ENCODE data around the gene ERC1.
"Not testable (repeated sequence)": the region's sequence is repeated elsewhere in the genome, so short reads cannot be mapped to it uniquely, and the experiment has no call there.

Gene ERC1

DNA sequence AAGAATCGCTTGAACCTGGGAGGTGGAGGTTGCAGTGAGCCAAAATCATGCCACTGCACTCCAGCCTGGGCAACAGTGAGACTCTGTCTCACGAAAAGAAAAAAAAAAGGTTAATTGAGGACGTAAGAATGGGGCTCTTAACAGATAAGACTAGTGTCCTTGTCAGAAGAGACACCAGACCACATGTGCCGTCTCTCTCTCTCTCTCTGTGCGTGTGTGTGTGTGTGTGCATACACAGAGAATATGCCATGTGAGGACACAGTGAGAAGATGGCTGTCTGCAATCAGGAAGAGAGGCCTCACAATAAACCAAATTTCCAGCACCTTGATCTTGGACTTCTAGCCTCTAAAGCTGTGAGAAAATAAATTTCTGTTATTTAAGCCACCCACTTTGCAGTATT lies 11.7 kb upstream of the ERC1 start:
- H3K4me3 ChIP-seq (ENCODE audit: low read depth, low read length): no peak overlapping the region
- DNase-seq (ENCODE audit: low read depth): no peak

DNA sequence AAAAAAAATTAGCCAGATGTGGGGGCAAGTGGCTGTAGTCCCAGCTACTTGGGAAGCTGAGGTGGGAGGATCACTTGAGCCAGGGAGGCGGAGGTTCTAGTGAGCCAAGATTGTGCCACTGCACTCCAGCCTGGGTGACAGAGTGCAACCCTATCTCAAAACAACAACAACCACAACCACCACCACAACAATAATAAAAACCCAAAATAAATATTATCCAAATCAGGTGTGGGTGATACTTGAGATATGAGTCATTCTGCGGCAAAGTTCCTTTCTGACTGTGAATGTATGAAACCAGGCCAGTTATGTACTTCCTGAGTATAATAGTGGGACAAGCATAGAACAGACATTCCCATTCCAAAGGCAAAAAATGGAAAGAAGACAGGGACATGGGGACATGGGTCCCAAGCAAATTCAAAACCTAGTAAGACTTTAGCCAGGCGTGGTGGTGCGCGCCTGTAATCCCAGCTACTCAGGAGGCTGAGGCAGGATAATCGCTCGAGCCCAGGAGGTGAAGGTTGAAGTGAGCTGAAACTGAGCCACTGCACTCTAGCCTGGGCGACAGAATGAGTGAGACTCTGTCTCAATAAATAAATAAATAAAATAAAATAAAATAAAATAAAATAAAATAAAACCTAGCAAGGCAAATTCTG lies 9.7 kb upstream of the ERC1 start:
- no peak overlapping the region for H3K4me3 ChIP-seq (ENCODE audit: low read depth, low read length)
- no peak for DNase-seq (ENCODE audit: low read depth)

DNA sequence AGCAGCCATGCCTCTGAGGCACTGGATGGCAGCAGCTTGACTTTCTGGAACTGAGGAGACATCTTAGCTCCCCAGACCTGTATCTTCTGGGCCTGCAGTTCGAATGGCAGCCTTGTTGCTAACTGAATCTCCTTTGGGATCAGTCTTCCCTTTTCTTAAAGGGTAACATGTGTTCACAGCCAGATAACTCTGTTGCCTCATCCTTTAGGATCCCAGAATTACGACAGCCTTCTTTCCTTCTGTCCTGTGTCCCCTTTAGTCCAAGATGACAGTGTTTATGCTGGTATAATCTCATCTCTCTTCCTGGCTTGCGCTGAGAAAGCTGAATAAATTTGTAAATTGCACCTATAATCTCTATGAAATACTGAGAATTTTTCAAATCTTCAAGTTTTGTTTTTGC lies 9.1 kb upstream of the ERC1 start:
- no peak overlapping the region for H3K4me3 ChIP-seq (ENCODE audit: low read depth, low read length)
- no peak for DNase-seq (ENCODE audit: low read depth)

DNA sequence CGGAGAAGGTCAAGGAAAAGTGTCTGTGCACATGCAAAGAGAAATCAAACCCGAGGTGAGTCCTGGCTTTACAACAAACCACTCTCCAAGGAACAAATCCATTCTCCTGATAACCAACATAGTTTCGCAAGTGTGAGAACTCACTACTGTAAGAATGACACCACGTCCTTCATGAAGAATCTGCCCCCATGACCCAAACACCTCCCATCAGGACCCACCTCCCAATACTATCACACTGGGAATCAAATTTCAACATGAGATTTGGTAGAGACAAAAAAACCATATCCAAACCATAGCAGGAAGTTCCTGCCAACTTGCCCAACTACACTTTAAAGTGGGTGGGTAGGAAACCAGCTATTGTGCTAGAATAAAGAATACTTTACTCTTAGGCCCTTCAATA lies 2.4 kb upstream of the ERC1 start:
- H3K4me3 ChIP-seq (ENCODE audit: low read depth, low read length): no peak overlapping the region
- DNase-seq (ENCODE audit: low read depth): no peak

DNA sequence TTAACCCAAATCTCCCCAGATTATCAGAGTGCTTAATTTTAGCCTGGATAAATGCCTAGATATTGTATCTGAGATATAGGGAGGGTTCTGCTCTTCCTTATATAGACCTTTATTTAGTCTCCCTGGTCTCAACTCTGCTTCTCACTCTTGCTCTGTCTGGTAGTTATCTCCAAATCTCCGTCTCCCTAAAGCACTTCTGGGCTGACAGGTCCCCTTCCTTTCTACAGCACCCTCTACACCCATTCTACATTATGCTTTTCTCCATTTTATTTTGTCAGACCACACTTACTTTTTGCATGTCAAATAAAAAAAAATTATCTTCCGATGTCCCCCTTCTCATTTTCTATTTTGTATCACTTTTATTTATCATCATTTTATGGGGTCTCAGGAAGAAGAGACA lies 2.0 kb upstream of the ERC1 start:
- DNase-seq (ENCODE audit: low read depth): no peak

DNA sequence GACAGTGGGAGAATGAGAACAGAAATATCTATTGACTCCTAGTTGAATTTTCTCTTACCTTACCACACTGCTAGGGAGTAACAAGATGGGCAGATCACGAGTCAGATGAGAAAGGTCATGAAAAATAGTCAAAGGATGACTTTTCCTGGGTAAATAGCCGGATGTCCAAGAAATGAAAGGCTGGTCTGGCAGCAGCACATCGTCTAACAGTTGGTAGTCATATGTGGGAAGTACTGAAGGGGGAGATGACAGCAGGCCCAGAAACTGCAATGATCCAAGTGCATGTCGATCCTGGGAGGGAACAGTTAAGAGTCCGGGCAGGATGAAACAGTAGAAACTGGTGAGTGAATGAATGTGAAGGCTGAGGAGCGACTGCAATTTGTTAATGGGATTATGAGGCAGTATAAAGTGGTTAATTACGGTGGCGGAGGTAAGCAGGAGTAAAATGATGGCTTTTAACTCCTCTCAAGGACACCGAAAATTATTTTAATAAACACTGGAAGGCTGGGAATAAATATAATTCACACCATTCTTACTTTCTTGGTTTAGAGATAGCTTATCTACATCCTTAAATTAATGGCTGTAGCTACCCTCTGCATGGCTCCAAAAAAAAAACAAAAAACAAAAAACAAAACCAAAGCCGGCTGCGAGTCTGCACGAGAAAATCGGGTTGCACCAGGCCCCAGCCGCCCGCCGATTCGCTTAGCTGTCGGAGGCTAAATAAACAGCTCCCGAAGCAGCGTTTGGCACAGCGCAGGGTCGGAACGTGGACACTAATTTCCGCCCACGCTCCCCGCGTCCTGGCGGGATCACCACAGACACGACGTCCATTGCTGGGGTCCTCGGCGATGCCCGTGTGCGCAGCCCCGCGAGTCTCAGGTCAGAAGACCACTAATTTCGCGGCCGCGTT lies 1.0 kb upstream of the ERC1 start:
- peak; percentile 52 for DNase-seq (ENCODE audit: low read depth)

More for the DNA sequence above, 2.0 kb upstream of the ERC1 start:
- H3K4me3 ChIP-seq (ENCODE audit: low read depth, low read length): peak overlapping the region; percentile 81

DNA sequence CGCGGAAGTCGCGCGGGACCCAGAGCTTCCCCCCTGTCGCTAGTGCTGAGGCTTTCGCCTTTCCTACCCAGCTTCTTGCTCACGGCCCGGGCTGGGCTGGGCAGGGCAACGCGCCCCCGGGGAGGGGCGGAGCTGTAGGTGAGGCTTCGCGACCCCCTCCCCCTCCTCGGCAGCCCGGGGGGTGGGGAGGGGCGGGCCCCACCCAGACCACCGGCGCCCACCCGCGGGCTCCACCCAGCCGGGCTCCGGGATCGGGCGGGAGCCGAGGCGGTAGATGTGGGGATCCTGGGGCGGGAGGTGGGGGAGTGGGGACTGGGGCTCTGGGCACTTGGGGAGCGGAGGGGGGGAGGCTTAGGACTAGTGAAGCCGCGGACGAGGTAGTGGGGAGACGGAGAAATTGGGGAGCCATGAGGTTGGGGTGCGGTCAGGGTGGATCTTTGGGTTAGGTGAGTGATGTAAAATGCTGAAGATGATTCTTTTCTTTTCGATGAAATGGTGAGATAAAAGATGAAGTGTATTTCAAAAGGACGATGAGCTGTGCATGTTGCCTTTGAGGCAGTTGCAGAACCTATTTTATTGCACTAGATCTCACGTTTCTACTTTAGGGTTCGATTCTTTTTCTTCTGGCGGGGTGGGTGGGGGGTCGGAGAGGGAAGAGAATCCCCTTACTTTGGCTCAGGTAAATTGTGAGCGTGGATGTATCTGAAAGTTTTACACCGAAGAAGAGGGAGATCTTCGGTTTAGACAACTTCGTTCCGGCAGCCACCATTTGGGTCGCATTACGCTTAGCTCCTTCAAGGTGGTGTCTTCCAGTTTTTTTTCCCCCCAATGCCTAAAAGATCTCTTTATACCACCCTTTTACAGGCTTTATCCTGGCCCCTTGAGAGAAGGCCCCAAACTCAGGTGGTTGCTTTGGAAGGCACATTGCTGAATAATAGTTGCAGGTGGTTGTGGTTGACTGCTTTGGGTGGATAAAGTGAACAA lies 619 bp downstream of the ERC1 start:
- peak overlapping the region; percentile 81 for H3K4me3 ChIP-seq (ENCODE audit: low read depth, low read length)
- DNase-seq (ENCODE audit: low read depth): no peak

More for the DNA sequence above, 1.0 kb upstream of the ERC1 start:
- peak overlapping the region; percentile 81 for H3K4me3 ChIP-seq (ENCODE audit: low read depth, low read length)

DNA sequence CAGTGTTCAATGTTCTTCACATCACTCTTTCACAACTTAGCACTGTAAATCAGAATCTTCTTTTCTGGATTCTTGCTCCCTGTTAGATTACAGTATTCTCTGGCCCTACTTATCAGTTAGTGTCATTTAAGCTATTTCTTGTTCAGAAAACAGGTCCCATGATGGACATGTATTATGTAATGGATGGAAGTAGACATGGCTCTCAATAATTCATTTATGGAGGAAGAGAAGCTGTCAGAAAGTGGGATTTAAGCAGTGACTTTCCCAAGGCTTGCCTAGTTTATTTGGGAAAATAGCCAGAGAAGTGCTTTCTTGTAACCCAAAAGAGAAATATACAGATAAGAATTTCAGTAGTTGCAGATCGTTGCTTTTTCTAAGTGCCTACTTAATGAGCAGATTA lies 1.6 kb downstream of the ERC1 start:
- H3K4me3 ChIP-seq (ENCODE audit: low read depth, low read length): peak overlapping the region; percentile 81
- no peak for DNase-seq (ENCODE audit: low read depth)

DNA sequence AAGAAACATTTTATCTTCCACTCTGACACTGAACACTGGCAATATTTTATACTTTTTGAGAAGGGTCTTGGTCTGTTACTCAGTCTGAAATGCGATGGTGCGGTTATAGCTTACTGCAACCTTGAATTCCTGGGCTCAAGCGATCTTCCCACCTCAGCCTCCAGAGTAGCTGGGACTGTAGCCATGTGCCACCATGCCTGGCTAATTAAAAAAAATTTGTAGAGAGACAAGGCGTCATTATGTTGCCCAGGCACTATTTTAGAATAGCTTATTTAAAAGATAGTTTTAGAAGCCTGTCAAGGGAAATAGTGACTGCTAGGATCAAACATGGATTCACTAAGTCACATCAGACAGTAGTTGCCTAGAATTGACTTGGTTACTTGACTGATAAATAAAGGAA lies 5.9 kb downstream of the ERC1 start:
- no peak overlapping the region for H3K4me3 ChIP-seq (ENCODE audit: low read depth, low read length)
- DNase-seq (ENCODE audit: low read depth): no peak

DNA sequence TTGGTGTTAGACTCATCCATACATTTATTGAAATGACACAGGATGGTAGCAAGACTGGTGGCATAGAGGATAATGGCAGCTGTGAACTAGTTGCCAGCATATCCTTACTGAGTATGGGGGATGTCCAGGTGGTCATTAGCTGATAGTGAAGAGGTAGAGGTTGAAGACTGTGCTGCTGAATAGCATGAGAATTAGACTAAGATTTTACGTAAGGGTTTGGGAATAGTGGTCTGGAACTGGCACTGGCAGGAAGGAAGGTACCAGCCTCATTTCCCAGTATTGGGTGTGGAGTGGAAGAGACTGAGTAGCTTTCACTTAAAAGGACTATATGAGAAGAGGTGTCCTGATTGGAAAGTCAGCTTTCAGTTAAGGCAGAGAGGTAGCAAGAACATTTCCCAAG lies 6.5 kb downstream of the ERC1 start:
- no peak overlapping the region for H3K4me3 ChIP-seq (ENCODE audit: low read depth, low read length)
- no peak for DNase-seq (ENCODE audit: low read depth)

DNA sequence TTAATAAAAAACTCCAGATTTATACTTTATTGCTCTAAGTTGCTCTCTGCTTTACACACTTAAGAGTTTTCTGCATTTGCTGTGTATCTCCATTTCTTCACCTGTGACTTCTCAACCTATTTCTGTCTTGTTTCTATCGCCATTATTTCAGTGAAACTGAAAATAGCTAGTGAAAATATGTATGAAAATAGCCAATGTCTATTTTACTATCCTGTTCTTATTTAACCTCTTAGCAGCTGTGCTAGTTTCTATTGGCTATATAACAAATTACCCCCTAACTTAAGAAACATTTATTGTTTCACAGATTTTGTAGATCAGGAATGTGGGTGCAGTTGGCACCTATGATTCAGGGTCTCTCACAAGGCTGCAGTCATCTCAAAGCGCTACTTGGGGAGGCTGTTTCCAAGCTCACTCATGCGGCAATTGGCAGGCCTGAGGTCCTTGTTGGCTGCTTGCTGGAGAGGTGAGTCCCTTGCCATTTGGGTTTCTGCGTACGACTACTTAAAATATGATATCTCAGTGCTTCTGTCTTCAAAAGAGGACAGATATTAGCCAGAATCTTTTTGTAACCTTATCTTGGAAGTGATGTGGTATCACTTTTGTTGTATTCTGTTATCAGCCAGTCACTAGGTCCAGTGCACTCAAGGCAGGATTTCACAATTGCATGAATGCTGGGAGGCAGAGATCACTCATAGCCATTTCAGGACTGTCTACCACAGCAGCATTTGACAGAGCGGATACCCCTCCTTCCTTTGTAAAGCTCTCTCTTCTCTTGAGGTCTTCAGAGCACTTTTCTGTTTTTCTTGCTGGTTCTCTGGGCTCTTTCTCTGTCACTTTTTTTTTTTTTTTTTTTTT lies 7.2 kb downstream of the ERC1 start:
- H3K4me3 ChIP-seq (ENCODE audit: low read depth, low read length): no peak overlapping the region
- no peak for DNase-seq (ENCODE audit: low read depth)

DNA sequence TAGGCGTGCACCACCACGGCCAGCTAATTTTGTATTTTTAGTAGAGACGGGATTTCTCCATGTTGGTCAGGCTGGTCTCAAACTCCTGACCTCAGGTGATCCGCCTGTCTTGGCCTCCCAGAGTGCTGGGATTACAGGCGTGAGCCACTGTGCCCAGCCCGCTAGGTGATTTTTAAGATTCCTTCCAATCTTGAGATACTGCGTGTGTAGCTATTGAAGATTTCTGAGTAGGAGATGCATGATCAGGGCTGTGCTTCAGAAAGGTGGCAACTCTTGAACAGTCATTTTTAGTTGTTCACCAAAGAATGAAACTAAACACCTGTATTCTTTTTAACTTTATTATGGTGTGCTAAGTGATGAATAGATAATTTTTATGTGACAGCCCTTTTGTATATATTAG lies 8.7 kb downstream of the ERC1 start:
- not testable (repeated sequence) for DNase-seq (ENCODE audit: low read depth)

DNA sequence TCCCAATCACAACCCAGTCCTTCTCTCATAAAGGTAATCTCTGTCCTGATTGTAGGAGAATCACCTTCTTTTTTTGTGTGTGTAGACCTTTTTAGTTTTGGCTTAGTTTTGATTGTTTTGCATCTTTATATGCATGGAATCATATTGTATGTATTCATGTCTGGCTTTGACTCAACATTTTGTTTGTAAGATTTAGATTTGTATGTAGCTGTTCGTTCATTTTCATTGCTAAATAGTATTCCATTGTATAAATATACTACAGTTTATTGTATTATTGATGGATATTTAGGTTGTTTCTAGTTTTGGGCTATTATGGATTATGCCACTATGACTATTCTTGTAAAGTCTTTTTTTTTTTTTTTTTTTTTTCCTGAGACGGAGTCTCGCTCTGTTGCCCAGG lies 10.5 kb downstream of the ERC1 start:
- no peak overlapping the region for H3K4me3 ChIP-seq (ENCODE audit: low read depth, low read length)
- DNase-seq (ENCODE audit: low read depth): no peak

More for the DNA sequence above, 8.7 kb downstream of the ERC1 start:
- H3K4me3 ChIP-seq (ENCODE audit: low read depth, low read length): not testable (repeated sequence)

DNA sequence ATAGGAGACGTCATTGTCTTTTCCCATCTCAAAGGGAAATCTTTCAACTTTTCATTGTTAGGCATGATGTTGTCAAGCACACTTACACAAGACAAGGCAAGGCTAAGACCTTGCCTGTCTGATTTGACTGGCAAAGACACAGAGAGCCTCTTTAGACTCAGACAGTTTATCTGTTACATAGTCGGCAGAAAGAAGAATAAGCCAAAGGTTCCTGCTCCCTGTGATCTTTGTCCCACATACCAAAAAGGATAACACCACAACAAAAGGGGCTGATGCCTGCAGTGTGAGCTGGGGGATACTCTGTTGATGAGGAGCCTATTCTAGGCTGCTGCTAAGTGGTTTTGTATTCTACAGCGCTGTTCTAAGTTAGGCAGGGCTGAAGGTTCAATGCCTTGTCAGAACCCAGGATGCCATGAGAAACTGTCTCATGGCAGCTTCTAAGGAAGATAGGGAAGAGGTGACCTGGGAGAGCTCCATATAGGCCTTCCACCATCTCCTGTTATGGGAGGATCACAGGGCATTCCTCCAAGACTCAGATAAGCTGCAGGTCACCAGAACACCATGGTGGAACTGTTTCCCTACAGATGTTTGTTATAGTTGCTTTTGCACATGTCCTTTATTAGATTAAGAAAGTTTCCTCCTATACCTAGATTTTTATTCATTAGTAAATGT lies 12.7 kb downstream of the ERC1 start:
- no peak for DNase-seq (ENCODE audit: low read depth)
- H3K4me3 ChIP-seq (ENCODE audit: low read depth, low read length): no peak overlapping the region

DNA sequence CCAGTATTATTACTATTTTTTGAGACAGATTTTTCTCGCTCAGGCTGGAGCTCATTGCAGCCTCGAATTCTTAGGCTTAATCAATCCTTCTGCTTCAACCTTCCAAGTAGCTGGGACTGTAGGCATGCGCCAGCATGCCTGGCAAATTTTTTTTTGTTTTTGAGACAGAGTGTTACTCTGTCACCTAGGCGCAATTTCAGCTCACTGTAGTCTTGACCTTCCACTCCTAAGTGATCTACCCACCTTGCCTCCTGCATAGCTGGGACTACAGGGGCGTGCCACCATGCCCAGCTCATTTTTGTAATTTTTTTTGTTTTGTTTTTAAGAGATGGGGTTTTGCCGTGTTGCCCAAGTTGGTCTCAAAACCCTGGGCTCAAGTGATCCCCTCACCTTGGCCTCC lies 15.2 kb downstream of the ERC1 start:
- DNase-seq (ENCODE audit: low read depth): no peak
- H3K4me3 ChIP-seq (ENCODE audit: low read depth, low read length): no peak overlapping the region

DNA sequence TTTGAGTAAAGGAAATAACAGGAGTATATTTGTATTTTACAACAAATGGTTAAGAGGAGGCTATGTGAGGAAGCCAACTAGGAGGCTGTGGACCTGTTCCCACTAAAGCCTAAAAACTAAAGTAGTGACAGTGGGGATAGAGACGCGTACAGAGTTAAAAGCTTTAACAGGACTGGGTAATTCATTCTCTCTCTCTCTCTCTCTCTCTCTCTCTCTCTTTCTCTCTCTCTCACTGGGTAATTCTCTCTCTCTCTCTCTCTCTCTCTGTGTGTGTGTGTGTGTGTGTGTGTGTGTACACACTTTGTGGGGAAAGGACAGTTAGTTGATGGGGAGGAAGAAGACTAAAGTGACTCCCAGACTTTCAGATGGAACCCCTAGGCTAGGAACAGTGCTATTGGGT lies 16.3 kb downstream of the ERC1 start:
- no peak overlapping the region for H3K4me3 ChIP-seq (ENCODE audit: low read depth, low read length)
- DNase-seq (ENCODE audit: low read depth): no peak

DNA sequence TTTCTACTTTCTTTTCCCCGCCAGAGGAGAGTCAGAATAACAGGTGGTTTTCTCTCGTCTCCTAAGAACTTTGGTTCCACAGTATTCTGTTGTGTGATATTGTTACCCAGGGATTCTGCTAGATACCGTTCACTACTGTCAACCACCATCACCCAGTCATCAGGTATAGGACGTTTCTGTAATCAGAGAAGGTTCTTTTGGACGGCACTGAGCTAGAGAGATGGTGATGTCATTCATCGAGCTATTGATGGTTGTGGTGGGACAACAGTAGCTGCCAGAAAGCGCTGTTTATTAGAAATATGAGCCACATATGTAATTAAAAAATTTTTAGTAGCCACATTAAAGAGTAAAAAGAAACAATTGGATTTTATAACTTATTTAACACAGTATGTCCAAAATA lies 17.0 kb downstream of the ERC1 start:
- no peak for DNase-seq (ENCODE audit: low read depth)
- no peak overlapping the region for H3K4me3 ChIP-seq (ENCODE audit: low read depth, low read length)

DNA sequence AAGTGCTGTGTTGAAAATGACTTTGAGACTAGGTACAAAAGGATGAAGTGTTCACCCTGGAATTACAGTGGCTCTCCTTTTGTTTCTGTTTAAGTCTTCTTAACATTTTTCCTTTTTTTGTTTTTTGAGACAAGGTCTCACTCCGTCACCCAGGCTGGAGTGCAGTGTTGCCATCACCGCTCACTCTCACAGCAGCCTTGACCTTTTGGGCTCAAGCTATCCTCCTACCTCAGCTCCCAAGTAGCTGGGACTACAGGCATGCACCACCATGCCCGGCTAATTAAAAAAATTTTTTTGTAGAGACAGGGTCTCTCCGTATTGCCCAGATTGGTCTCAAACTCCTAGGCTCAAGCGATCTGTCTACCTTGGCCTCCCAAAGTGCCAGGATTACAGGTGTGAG lies 20.1 kb downstream of the ERC1 start:
- no peak overlapping the region for H3K4me3 ChIP-seq (ENCODE audit: low read depth, low read length)
- no peak for DNase-seq (ENCODE audit: low read depth)

Measured in skeletal muscle cell (primary cell).